Measurements from ENCODE around the gene GPER1. TPM values are rescaled to one million over a fixed set of nuclear protein-coding genes. Genes with fewer than 3 reads are reported as not detected.

Gene GPER1
- total RNA-seq, 1 donor from 2014 or later: 1.2 TPM

GRCh38 chr7:1112625-1113547, 25.0 kb downstream of the GPER1 start:
- Histone ChIP-seq H3F3A (ENCODE audit: low read depth) (no peaks in the 10 kb centered on the region), H4K20me1 (ENCODE audit: low read depth) (peaks cover 4% of the 10 kb centered on the region), H3K9me3 (ENCODE audit: low read depth) (no peaks in the 10 kb centered on the region), H3K27ac (no peak overlapping the region), H3K9ac (no peak overlapping the region), H3K36me3 (no peaks in the 10 kb centered on the region), H3K27me3 (no peaks in the 10 kb centered on the region), H3K4me1 (no peaks in the 10 kb centered on the region), H3K4me2 (no peak overlapping the region), H2AFZ (replicated peaks) (no peak overlapping the region), H3K79me2 (ENCODE audit: low read depth) (peaks cover 27% of the 10 kb centered on the region), H3K4me3 (no peak overlapping the region)
- Mint-ChIP-seq H3K9me3 (peaks cover 5% of the 10 kb centered on the region), H3K27me3 (ENCODE audit: insufficient read depth, low read depth) (peaks cover 6% of the 10 kb centered on the region), H3K27ac (no peak overlapping the region), H3K4me1 (peaks cover 3% of the 10 kb centered on the region), H3K36me3 (peaks cover 5% of the 10 kb centered on the region), H3K4me3 (no peak overlapping the region)
- no peak for TF ChIP-seq EZH2 (IDR thresholded peaks at IDR 0.05)
- no peak for TF ChIP-seq CTCF (IDR thresholded peaks at IDR 0.05)
- no peak for DNase-seq (ENCODE audit: low spot score)

GRCh38 chr7:1113548-1113885, 25.6 kb downstream of the GPER1 start:
- Histone ChIP-seq H3K27me3 (no peaks in the 10 kb centered on the region), H3K4me2 (no peak overlapping the region), H3K4me1 (no peaks in the 10 kb centered on the region), H3K27ac (no peak overlapping the region), H2AFZ (replicated peaks) (no peak overlapping the region), H4K20me1 (ENCODE audit: low read depth) (peaks cover 4% of the 10 kb centered on the region), H3K79me2 (ENCODE audit: low read depth) (peaks cover 33% of the 10 kb centered on the region), H3K9me3 (ENCODE audit: low read depth) (no peaks in the 10 kb centered on the region), H3F3A (ENCODE audit: low read depth) (no peaks in the 10 kb centered on the region), H3K36me3 (no peaks in the 10 kb centered on the region), H3K9ac (no peak overlapping the region), H3K4me3 (no peak overlapping the region)
- TF ChIP-seq CTCF (IDR thresholded peaks at IDR 0.05) (no peak), EZH2 (IDR thresholded peaks at IDR 0.05) (no peak), EZH2phosphoT487 (IDR thresholded peaks at IDR 0.05) (no peak)
- Mint-ChIP-seq H3K36me3 (peaks cover 5% of the 10 kb centered on the region), H3K27ac (no peak overlapping the region), H3K9me3 (peaks cover 5% of the 10 kb centered on the region), H3K4me1 (peaks cover 3% of the 10 kb centered on the region), H3K4me3 (no peak overlapping the region), H3K27me3 (ENCODE audit: insufficient read depth, low read depth) (peaks cover 6% of the 10 kb centered on the region)
- DNase-seq (ENCODE audit: low spot score): no peak

GRCh38 chr7:1114088-1114487, 26.2 kb downstream of the GPER1 start:
- Histone ChIP-seq H3F3A (ENCODE audit: low read depth) (no peaks in the 10 kb centered on the region), H3K27me3 (no peaks in the 10 kb centered on the region), H3K4me1 (no peaks in the 10 kb centered on the region), H3K4me2 (no peak overlapping the region), H2AFZ (replicated peaks) (no peak overlapping the region), H3K79me2 (ENCODE audit: low read depth) (peaks cover 36% of the 10 kb centered on the region), H3K9me3 (ENCODE audit: low read depth) (no peaks in the 10 kb centered on the region), H3K27ac (no peak overlapping the region), H4K20me1 (ENCODE audit: low read depth) (peaks cover 4% of the 10 kb centered on the region), H3K36me3 (no peaks in the 10 kb centered on the region), H3K9ac (no peak overlapping the region), H3K4me3 (no peak overlapping the region)
- TF ChIP-seq CTCF (IDR thresholded peaks at IDR 0.05) (no peak), EZH2phosphoT487 (IDR thresholded peaks at IDR 0.05) (no peak)
- H3K4me1 Mint-ChIP-seq: peaks cover 3% of the 10 kb centered on the region
- no peak overlapping the region for H3K27ac Mint-ChIP-seq
- DNase-seq (ENCODE audit: low spot score): no peak
- H3K27me3 Mint-ChIP-seq (ENCODE audit: insufficient read depth, low read depth): peaks cover 4% of the 10 kb centered on the region
- H3K9me3 Mint-ChIP-seq: peaks cover 5% of the 10 kb centered on the region
- peaks cover 5% of the 10 kb centered on the region for H3K36me3 Mint-ChIP-seq
- no peak overlapping the region for H3K4me3 Mint-ChIP-seq
